Fibroblast of skin of right biceps (primary cell): ENCODE data around the gene KCP.

ENCODE experiments used
- DNase-seq: peaks from one replicate; pipeline ENCODE4 v3.0.0-alpha.2; 2013

KCP gene

GRCh38 chr7:128837521-128837921 is 73.0 kb downstream of the KCP start:
- no peak for DNase-seq

GRCh38 chr7:128836729-128837348 is 73.7 kb downstream of the KCP start:
- DNase-seq = no peak

- peak; percentile 68 for DNase-seq
These were observed 74.5 kb downstream of the KCP start for GRCh38 chr7:128835790-128836641.

- no peak for DNase-seq
These were observed 75.2 kb downstream of the KCP start for GRCh38 chr7:128835231-128835751.

- no peak for DNase-seq
These were observed 76.6 kb downstream of the KCP start for GRCh38 chr7:128833946-128834325.

DNA sequence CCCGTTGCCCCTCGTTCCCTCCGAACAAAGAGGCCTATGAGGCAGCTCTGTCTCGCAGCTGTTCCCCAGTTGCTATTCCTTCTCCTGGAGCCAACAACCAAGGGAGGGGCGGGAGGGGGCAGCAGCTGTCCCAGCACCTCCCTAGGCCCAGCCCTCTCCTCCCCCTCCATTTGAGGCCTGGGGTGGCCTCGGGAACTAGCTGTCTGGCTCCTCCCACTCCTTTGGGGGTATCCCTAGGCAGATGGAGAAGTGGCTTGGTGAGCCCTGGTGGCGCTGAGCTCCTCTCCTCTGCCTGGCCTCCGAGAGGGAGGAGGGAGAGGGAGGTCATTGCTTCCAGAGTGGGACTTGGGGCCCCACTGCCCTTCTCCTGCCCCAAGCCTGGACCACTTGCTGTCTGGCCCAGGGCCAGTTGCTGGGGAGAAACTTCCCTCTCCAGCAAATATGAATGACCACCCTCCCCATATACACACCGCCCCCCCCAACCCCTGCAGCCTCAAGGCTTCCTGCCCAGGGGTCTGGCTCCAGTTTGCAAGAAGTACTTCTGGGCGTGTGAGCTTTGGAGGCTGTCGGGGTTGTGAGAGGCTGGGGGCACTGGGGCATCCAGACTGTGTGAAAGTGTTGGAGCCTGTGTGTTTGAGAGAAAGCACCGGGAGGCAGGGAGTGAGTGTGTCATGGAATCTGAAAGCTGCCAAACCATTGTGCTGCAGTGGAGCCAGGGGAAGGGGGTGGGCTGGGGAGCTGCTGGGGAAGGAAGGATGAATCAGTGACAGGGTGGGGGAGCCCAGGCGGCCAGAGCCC is 77.2 kb downstream of the KCP start:
- DNase-seq = peak; percentile 93

- DNase-seq = no peak
These were observed 77.7 kb downstream of the KCP start for GRCh38 chr7:128832880-128833147.

DNA sequence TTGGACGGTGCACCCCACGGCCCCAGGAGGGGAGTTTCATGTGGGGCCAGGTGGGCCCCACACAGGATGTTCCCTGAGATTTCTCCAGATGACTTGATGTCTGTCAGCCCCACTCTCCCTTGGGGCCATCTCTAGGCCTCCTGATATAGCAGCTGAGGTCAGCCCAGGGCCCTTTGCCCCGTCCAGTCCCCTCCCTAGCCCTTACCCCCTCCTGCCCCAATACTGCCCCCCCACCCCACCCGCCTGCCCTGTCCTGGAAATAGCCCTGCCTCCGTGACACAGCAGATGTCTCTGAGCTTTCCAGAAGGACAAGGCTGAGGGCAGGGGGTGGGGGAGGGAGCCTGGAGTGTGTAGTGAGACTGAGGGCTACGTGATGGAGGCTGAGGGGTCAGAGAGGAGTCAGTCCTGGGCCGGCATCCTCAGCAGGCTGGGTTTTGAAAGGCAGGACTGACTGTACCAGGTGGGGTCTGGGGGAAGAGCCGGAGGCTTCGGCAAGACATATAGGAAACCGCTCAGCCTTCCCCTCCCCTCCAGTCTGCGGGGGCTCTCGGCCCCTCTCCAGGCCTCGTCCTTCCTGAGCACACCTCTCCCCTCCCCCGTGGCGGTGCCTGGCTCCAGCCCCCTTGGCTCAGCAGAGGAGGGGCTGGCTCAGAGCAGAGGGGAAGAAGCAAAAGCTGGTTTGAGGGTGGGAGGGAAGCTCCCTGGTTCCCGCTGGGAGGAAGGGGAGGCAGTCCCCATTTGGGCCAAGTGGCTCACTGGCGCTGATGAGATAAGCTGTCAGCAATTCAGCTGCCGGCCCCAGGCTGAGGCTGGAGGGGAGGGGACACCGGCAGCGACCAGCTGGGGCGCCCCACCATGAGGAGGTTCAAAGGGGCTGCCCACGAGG is 78.3 kb downstream of the KCP start:
- peak; percentile 67 for DNase-seq

GRCh38 chr7:128831178-128831993 is 79.1 kb downstream of the KCP start:
- peak; percentile 85 for DNase-seq

GRCh38 chr7:128830231-128831177 is 80.0 kb downstream of the KCP start, which contains the start of gene FLNC:
FLNC (plus strand) TSS chr7:128830406; CDS start chr7:128830638, 232 bp downstream.
- peak; percentile 85 for DNase-seq

GRCh38 chr7:128829391-128830166 is 80.9 kb downstream of the KCP start:
- peak; percentile 93 for DNase-seq

GRCh38 chr7:128827971-128828711 is 82.4 kb downstream of the KCP start:
- peak; percentile 91 for DNase-seq

DNA sequence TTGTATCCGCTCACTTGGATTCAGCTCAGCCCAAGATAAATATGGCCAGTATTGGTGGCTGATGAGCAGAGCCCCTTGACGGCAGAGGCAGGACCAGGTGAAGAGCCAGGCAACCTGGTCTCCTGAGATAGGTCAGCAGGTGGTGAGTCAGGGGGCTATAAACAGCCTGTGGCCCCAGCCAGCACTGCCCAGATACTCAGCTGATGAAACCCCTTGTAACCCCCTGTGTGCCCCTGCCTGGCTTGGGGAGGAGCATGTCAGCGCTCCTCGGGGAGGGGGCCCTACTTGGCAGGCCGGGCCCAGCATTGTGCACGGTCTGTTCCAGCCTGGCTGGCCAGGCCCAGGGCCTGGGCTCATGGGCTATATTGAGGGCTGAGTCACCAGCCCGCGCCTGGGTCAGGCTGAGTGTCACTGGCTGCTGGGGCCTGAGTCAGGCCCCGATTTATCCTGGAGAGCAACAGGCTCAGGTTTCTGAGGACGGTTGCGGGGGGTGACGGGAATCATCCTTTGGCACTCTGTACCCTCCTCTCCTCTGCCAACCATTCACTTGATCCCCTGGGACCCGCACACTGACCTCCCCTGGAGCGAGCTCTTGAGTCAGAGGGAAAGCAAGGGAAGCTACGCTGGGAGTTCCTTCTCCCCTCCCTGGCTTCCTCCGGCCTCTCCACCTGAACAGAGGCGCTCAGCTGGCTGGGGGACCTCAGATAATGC is 83.1 kb downstream of the KCP start:
- peak; percentile 90 for DNase-seq

DNA sequence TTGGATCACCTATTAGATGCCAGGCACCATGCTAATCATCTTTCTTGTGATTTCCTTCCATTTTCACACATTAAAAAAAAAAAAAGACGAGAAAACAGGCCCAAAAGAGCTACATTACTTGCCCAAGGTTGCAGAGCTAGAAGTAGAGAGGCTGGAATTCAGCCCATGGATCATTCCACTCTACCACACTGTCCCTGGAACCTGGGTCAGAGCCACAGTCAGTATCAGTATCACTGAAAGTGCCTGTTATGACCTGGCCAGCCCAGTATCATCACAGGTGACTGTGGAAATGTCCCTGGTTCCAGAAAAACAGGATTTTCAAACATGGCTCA is 83.6 kb downstream of the KCP start:
- DNase-seq = no peak
